ENCODE data around the gene TADA3.

- TF ChIP-seq POLR2AphosphoS5 (IDR thresholded peaks at IDR 0.05; ENCODE audit: insufficient read depth, low read depth, low read length) (no peak), MYC (IDR thresholded peaks at IDR 0.05; ENCODE audit: low read depth, low read length) (no peak)
- TF ChIP-seq, protein P1, sequence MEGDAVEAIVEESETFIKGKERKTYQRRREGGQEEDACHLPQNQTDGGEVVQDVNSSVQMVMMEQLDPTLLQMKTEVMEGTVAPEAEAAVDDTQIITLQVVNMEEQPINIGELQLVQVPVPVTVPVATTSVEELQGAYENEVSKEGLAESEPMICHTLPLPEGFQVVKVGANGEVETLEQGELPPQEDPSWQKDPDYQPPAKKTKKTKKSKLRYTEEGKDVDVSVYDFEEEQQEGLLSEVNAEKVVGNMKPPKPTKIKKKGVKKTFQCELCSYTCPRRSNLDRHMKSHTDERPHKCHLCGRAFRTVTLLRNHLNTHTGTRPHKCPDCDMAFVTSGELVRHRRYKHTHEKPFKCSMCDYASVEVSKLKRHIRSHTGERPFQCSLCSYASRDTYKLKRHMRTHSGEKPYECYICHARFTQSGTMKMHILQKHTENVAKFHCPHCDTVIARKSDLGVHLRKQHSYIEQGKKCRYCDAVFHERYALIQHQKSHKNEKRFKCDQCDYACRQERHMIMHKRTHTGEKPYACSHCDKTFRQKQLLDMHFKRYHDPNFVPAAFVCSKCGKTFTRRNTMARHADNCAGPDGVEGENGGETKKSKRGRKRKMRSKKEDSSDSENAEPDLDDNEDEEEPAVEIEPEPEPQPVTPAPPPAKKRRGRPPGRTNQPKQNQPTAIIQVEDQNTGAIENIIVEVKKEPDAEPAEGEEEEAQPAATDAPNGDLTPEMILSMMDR (IDR thresholded peaks at IDR 0.05; ENCODE audit: extremely low read depth in 1 of 2, insufficient read depth in 1 of 2, low read depth in 1 of 2, low read length in 2 of 2): no peak
Measured at GRCh38 chr3:9793161-9793781, 998 bp upstream of the TADA3 start.
